Muscle of arm (tissue), 12 donors: ENCODE data around the gene FAM43A. TPM values are rescaled to one million over a fixed set of nuclear protein-coding genes. Genes with fewer than 3 reads are reported as not detected.

ENCODE experiments used
- DNase-seq: peaks from one replicate; pipeline ENCODE4 v3.0.0-alpha.2; 2013
- polyA plus RNA-seq, 12 donors: library from polyadenylated mRNA; unstranded; fragments of 120-200 nt; gene quantifications; one replicate each; pipeline ENCODE4 v1.2.1, GENCODE V29; 2013; ENCODE audit not compliant: insufficient read length in 12 of 12

Gene FAM43A
- polyA plus RNA-seq, 12 donors: 11.9 to 28.1 (median 16.7) TPM; not detected in 1

DNA sequence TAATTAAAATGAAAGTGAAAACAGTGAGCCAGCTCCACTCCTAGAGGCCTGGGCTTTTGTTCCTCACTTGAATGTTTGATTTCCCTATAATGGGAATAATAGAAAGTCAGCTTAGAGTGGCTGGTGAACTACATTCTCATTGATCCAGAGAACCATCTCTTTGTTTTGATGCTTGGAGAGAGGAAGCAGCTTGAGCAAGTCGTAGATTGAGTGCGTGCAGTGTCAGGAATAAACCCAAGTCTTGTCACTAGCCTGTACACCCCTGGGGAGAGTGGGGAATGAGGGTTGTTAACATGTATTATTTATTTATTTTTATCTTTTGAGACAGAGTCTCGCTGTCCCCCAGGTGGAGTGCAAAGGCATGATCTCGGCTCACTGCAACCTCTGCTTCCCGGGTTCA, 12.8 kb upstream of the FAM43A start:
- no peak for DNase-seq

- DNase-seq: no peak
Observed at GRCh38 chr3:194673761-194674160, 11.9 kb upstream of the FAM43A start.

- DNase-seq: no peak
Observed at GRCh38 chr3:194675081-194675640, 10.5 kb upstream of the FAM43A start.

GRCh38 chr3:194675680-194676079, 10.0 kb upstream of the FAM43A start:
- DNase-seq: no peak

GRCh38 chr3:194676471-194676870, 9.2 kb upstream of the FAM43A start:
- DNase-seq: no peak

- DNase-seq: no peak
Observed at GRCh38 chr3:194680888-194681615, 4.6 kb upstream of the FAM43A start.

GRCh38 chr3:194682189-194682693, 3.4 kb upstream of the FAM43A start:
- DNase-seq: no peak

GRCh38 chr3:194682694-194683310, 2.9 kb upstream of the FAM43A start:
- DNase-seq: peak; percentile 84

GRCh38 chr3:194683380-194683779, 2.3 kb upstream of the FAM43A start:
- no peak for DNase-seq

- DNase-seq: no peak
Observed at GRCh38 chr3:194685065-194685717, 492 bp upstream of the FAM43A start.

DNA sequence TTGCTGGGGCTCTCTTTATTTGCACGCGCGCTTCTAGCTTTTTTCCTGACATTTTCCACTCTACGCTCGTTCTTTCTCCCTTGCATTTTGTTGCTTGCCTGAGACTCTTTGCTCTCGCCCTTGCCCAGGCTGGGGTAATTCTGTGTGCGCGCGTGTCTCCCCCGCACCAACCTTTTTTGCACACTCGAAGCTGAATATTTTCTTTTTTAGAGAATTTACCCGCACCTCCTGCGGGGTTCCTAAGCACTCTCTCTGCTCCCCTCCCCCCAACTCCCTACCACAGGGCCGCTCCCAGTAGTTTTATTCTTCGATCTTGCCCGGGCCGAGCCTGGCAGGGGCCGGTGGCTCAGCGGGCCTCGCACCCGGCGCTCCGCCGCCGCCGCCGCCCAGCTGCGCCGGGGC, 732 bp downstream of the FAM43A start:
- DNase-seq: no peak

GRCh38 chr3:194686816-194687637, 1.3 kb downstream of the FAM43A start:
- DNase-seq: peak; percentile 55

DNA sequence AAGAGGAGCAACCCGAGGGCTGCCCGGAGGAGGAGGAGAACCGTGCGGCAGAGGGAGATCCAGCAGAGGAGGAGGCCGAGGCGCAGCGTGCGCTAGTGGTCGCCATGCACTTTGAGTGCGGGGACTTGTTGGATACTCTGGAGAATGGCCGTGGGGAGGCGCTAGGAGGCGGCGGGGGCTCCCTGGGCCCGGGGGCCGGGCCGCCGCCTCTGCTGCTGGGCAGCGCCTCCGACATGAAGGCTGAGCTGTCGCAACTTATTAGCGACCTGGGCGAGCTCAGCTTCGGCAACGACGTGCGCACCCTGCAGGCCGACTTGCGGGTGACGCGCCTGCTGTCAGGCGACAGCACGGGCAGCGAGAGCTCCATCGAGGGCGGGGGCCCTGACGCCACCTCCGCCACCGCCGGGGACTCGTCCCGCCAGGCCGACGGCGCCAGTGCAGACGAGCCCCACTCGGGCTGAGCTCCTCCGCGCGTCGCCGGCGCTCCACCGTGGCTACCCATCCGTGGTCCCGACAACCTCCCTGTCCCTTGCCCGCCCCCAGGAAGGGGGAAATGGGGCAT, 2.0 kb downstream of the FAM43A start:
- peak; percentile 54 for DNase-seq

DNA sequence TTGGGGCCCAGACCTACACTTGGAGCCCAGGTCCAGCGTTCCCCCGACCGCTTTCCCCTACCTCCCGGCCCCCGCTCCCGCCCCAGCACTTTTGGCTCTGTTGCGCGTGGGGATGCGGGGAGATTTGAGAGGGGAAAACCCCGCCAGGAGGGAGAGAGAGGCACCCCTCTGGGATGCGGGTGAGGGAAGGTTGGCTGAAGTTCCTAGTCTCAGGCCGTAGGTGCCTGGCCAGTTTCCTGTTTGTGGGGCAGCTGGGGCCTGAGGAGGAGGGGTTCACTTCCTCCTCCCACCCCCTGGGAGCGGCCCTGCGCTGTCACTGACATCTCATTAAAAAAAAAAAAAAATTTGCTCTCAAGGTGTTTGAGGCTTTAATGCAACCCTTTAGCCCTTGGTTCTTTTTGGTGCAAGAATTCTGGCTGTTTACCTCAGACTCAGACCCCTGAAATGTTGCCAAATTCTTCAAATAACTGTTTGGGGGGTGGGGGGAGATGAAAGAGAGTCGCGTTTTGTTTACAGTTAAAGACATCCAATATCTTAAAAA, 2.6 kb downstream of the FAM43A start:
- DNase-seq: no peak

DNA sequence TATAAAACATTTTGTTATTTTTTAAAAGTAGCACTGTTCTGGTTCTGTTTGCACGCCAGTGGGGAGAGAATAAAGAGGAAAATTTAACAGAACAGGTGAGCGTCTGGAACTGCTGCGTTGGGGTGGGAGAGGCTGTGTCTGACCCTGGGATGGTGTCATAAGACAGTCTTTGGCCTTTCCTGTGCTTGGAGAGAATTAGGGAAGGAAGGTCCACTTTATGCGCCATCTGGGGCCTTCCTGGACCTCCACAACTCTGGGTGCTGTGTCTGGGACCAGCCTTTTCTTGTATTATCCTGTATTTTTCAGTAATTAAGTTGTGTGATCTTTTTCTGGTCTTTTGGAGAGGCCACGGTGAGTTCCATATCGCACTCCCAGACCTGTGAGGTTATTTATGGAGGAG, 3.3 kb downstream of the FAM43A start:
- no peak for DNase-seq

GRCh38 chr3:194689493-194689944, 3.8 kb downstream of the FAM43A start:
- peak; percentile 65 for DNase-seq

DNA sequence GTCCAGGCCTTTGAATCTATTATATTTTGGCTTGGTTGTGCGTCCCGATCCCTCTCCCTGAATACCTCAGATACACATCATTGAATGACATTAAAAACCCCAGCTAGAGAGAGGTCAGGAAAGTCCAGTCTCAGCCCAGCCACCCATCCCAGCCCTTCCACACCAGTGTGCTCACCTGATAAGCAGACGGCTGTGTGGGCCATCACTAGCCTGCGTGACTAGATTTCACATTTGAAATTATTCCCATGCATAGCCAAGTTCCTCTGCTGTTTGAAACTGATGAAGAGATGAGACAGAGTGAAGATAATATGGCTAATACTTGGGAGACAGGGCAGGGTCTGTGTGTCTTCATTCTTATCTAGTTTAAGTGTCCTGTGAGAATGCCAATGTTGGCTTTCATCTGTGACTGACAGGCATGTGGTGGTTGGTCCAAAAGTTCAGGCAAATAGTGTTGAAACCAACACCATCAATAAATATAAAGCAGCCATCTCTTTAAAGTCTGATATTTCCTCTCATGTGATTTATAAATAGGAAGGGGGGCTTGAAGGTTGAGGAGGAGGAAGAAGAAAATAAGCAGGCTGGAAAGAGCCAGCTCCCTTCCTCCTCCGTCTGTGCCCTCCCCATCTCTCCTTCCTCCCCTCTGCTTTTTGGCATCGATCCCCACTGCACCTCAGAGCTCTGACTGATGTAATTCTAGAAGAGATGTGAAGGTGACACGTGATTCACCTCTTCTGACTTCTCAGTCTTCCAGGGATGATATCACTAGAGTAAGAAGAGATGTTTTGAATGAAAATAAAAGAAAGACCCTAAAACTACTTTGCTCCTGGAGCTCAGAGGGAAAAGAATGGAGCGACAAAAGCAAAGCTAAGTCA, 5.1 kb downstream of the FAM43A start:
- DNase-seq: no peak

- DNase-seq: peak; percentile 42
Observed at GRCh38 chr3:194691481-194692283, 6.0 kb downstream of the FAM43A start.

DNA sequence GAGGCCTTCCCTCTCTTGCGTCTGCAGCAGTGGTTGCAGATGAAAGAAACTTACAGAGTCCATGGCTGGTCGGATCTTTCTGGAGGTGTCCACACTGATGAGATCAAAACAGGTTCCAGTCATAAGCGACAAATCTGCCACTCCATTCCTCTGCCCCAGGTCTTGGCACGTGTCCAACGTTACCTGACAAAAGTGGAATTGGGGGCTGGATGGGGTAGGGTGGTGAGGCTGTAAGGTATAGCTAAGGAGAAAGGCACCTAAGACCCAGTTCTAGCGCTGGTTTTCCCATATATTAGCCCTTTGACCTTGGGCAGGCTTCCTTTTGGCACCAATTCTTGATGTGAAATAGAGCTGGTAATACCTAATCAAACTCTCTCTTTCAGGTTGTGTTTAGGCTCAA, 11.0 kb downstream of the FAM43A start:
- no peak for DNase-seq
